Measurements from ENCODE around the gene DCLK1. TPM values are rescaled to one million over a fixed set of nuclear protein-coding genes. Genes with fewer than 3 reads are reported as not detected.

The DCLK1 gene
- total RNA-seq, 2 donors from 2014 or later: 25.6 to 27.8 TPM

DNA sequence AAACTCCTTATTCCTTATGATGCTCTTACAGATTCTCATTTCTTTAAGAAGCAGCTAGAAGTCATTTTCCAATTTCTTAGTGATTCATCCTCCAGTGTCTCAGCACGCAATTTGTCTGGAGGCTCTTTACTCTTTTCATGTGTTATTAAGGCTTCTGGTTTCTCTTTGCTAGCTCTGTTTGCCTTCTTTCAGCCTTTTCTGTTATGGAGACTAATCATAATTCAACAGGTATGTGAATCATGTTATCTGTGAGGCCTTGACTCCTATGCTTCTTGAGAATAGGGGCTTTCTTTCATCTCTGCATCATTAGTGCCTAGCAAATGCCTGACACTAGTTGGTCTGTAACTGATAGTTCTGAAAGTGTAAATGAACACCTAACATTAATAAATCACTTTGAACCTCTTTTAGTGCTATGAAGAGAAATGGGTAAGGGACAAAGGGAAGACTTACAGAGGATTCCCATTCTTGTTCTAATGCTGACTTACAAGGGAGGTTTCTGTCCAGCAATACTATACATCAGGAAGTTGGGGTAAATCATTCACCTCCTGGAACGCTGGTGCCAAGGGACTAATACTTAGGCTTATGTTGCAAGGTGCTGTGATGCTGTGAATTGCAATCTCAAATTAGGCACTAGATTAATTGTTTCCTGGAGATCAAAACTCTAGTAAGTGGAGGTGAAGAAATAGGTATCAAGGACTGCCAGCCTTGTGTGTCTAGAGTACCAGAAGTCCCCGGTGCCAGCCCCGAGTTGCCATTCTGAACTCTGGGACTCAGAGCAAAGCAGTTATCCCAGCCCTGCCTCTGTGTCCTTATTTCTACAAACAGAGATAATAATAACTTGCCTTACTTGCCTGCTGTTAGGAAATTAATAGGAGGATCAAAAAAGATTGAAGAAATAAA lies 265.6 kb downstream of the DCLK1 start:
- no peak overlapping the region for H3K4me3 ChIP-seq
- H3K9me3 ChIP-seq: no peaks in the 10 kb centered on the region
- no peaks in the 10 kb centered on the region for H3K36me3 ChIP-seq
- TF ChIP-seq, protein P1, sequence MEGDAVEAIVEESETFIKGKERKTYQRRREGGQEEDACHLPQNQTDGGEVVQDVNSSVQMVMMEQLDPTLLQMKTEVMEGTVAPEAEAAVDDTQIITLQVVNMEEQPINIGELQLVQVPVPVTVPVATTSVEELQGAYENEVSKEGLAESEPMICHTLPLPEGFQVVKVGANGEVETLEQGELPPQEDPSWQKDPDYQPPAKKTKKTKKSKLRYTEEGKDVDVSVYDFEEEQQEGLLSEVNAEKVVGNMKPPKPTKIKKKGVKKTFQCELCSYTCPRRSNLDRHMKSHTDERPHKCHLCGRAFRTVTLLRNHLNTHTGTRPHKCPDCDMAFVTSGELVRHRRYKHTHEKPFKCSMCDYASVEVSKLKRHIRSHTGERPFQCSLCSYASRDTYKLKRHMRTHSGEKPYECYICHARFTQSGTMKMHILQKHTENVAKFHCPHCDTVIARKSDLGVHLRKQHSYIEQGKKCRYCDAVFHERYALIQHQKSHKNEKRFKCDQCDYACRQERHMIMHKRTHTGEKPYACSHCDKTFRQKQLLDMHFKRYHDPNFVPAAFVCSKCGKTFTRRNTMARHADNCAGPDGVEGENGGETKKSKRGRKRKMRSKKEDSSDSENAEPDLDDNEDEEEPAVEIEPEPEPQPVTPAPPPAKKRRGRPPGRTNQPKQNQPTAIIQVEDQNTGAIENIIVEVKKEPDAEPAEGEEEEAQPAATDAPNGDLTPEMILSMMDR (IDR thresholded peaks at IDR 0.05): no peak
- no peaks in the 10 kb centered on the region for H3K27me3 ChIP-seq (replicated peaks; ENCODE audit: insufficient read depth)
- ATAC-seq (ENCODE audit: insufficient number of reproducible peaks, low FRiP score, low read depth) (no peak), DNase-seq (ENCODE audit: low spot score) (no peak)
- peaks cover 1 to 3% of the 10 kb centered on the region in 2 donors for H3K4me1 ChIP-seq (ENCODE audit: control insufficient read depth in 1 of 2, low read depth in 2 of 2)
- no peak overlapping the region for H3K27ac ChIP-seq

DNA sequence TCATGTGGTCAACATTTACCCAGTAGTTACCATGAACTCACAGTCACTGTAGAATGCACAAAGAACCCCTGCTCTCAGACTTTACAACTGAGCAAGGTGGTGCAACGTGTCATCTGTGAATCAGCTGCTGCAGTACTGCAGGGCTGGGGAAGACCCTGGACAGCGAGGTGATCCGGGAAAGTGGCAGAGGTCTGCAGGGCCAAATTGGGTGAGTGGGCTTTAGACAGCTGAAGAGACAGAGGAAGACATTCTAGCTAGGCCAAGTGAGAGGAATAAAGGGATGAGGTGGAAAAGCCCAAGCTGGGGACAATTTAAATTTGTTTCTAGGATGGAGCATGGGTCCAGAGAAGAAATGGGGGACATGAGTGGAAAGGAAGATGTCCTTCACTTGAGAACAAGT lies 270.5 kb downstream of the DCLK1 start:
- Histone ChIP-seq H3K27ac (peak overlapping the region; percentile 82 to 87), H3K36me3 (no peaks in the 10 kb centered on the region), H3K4me3 (no peak overlapping the region), H3K4me1 (ENCODE audit: control insufficient read depth in 1 of 2, low read depth in 2 of 2) (peaks cover 17 to 35% of the 10 kb centered on the region in 2 donors), H3K27me3 (replicated peaks; ENCODE audit: insufficient read depth) (no peaks in the 10 kb centered on the region), H3K9me3 (no peaks in the 10 kb centered on the region)
- TF ChIP-seq, protein P1 (IDR thresholded peaks at IDR 0.05): no peak
- no peak for ATAC-seq (ENCODE audit: insufficient number of reproducible peaks, low FRiP score, low read depth)
- DNase-seq (ENCODE audit: low spot score): no peak

DNA sequence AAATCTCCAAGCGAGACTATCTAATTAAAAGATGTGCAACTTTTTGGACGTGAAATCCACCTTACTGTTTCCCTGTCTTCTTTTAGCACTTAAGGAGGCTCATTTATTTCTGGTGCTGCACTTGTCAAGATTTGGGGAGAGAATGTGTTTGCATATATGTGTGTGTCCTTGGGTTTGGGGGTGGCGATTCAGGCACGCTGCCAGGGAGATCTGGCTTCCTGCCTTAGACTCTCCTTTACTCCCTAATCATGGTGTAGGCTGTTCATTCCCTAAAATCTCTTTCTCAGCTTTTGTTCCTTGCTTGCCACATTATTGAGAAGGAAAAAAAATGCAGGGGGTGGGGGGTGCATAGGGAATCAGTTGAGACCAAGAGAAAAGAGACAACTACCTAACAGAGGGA lies 271.2 kb downstream of the DCLK1 start:
- DNase-seq (ENCODE audit: low spot score): no peak
- H3K9me3 ChIP-seq: no peaks in the 10 kb centered on the region
- H3K4me3 ChIP-seq: no peak overlapping the region
- peak overlapping the region; percentile 82 to 87 for H3K27ac ChIP-seq
- H3K36me3 ChIP-seq: no peaks in the 10 kb centered on the region
- peaks cover 17 to 35% of the 10 kb centered on the region in 2 donors for H3K4me1 ChIP-seq (ENCODE audit: control insufficient read depth in 1 of 2, low read depth in 2 of 2)
- TF ChIP-seq, protein P1 (IDR thresholded peaks at IDR 0.05): no peak
- H3K27me3 ChIP-seq (replicated peaks; ENCODE audit: insufficient read depth): no peaks in the 10 kb centered on the region
- no peak for ATAC-seq (ENCODE audit: insufficient number of reproducible peaks, low FRiP score, low read depth)

DNA sequence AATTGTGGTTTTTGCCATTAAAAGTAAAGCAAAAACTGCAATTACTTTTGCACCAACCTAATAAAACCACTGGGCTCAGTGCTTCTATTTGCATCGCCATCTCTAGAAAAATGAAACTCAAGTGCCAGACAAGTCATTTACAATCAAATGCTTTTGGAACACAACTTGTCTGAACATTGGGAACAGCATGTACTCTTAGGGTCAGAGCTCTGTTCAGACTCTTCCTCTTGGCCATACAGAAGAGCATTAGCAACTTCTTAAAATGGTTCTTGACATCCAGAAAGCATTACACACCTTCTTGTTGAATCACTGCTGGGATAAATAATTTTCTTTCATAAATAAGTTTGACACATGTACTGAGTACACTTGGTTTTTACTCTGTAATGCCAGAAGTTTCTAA lies 272.5 kb downstream of the DCLK1 start:
- Histone ChIP-seq H3K27ac (peak overlapping the region; percentile 83 to 87), H3K9me3 (no peaks in the 10 kb centered on the region), H3K4me1 (ENCODE audit: control insufficient read depth in 1 of 2, low read depth in 2 of 2) (peaks cover 17 to 35% of the 10 kb centered on the region in 2 donors), H3K36me3 (no peaks in the 10 kb centered on the region), H3K4me3 (no peak overlapping the region), H3K27me3 (replicated peaks; ENCODE audit: insufficient read depth) (no peaks in the 10 kb centered on the region)
- DNase-seq (ENCODE audit: low spot score) (no peak), ATAC-seq (ENCODE audit: insufficient number of reproducible peaks, low FRiP score, low read depth) (peak; percentile 55)
- TF ChIP-seq, protein P1 (IDR thresholded peaks at IDR 0.05): no peak

DNA sequence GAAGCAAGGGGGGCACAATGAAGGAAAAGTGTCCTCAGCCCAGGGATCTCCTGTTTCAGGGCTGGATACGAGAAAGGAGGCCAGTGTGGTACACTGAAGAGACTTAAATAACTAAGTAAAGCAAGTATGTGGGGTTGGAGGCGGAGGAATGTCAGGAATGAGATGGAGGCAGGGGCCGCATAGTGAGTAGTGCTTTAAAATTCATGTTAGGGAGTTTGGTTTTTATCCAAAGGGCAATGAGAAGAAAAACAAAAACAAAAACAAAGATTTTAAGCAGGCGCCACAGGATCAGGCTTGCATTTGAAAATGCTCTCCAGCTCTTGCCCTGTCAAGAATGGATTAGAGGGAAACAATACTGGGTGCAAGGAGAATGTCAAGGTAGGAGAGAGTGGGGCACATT lies 273.4 kb downstream of the DCLK1 start:
- ATAC-seq (ENCODE audit: insufficient number of reproducible peaks, low FRiP score, low read depth) (no peak), DNase-seq (ENCODE audit: low spot score) (no peak)
- peaks cover 17 to 35% of the 10 kb centered on the region in 2 donors for H3K4me1 ChIP-seq (ENCODE audit: control insufficient read depth in 1 of 2, low read depth in 2 of 2)
- no peaks in the 10 kb centered on the region for H3K27me3 ChIP-seq (replicated peaks; ENCODE audit: insufficient read depth)
- no peak overlapping the region for H3K4me3 ChIP-seq
- no peaks in the 10 kb centered on the region for H3K9me3 ChIP-seq
- no peaks in the 10 kb centered on the region for H3K36me3 ChIP-seq
- H3K27ac ChIP-seq: peak overlapping the region; percentile 83 to 87
- TF ChIP-seq, protein P1 (IDR thresholded peaks at IDR 0.05): no peak
